WTC11 (cell line): ENCODE data around the gene GPX3. TPM values are rescaled to one million over a fixed set of nuclear protein-coding genes. Genes with fewer than 3 reads are reported as not detected.
A peak's percentile ranks its signal among the peaks of the same experiment; 100 is the strongest.

Experiments
- ATAC-seq: fragments of 200-7000 bp; cut with Tn5 transposase; 2 replicates; pipeline ENCODE4 v1.10.0; 2021; ENCODE audit warnings: mild to moderate bottlenecking, moderate library complexity
- CTCF ChIA-PET: fragments of 300-600 bp; sonication (Branson Sonifier 250); formaldehyde crosslinking; loops from one replicate; lab custom pipeline; 2021; ENCODE audit warnings: antibody characterized with exemption; lab: Charles Lee
- POLR2A ChIA-PET: fragments of 350-600 bp; sonication (Branson Sonifier 250); formaldehyde crosslinking; loops from one replicate; lab custom pipeline; 2021; ENCODE audit warnings: antibody characterized with exemption; lab: Charles Lee
- DNase-seq: peaks from one replicate; pipeline ENCODE4 v3.0.0; 2021; ENCODE audit warnings: low spot score
- H3K27ac Mint-ChIP-seq: 2 replicates; pipeline ENCODE4 v1.8.0; 2021; ENCODE audit warnings: mixed read lengths
- H3K27me3 Mint-ChIP-seq: 2 replicates; pipeline ENCODE4 v1.8.0; 2021; ENCODE audit warnings: low read depth, mild to moderate bottlenecking, moderate library complexity, mixed read lengths
- H3K36me3 Mint-ChIP-seq: 2 replicates; pipeline ENCODE4 v1.8.0; 2021; ENCODE audit warnings: mixed read lengths
- H3K4me1 Mint-ChIP-seq: 2 replicates; pipeline ENCODE4 v1.8.0; 2022; ENCODE audit warnings: mixed read lengths
- H3K4me3 Mint-ChIP-seq: 2 replicates; pipeline ENCODE4 v1.8.0; 2021; ENCODE audit warnings: mild to moderate bottlenecking, moderate library complexity, mixed read lengths
- H3K9me3 Mint-ChIP-seq: 2 replicates; pipeline ENCODE4 v1.8.0; 2021; ENCODE audit warnings: mixed read lengths
- ARID4B ChIP-seq: sonication (generic); formaldehyde crosslinking; IDR thresholded peaks from 2 replicates; pipeline ENCODE4 v1.8.0; 2023; ENCODE audit warnings: missing genetic modification reagents, mild to moderate bottlenecking, borderline replicate concordance
- NFE2L1 ChIP-seq: sonication (generic); formaldehyde crosslinking; IDR thresholded peaks from 2 replicates; pipeline ENCODE4 v1.8.1; 2023; ENCODE audit warnings: missing genetic modification reagents
- NR2C2 ChIP-seq: sonication (generic); formaldehyde crosslinking; IDR thresholded peaks from 2 replicates; pipeline ENCODE4 v1.8.0; 2022; ENCODE audit warnings: mild to moderate bottlenecking, missing genetic modification reagents
- PRDM15 ChIP-seq: sonication (generic); formaldehyde crosslinking; IDR thresholded peaks from 2 replicates; pipeline ENCODE4 v1.8.0; 2022; ENCODE audit warnings: missing genetic modification reagents
- USF2 ChIP-seq: sonication (generic); formaldehyde crosslinking; IDR thresholded peaks from 2 replicates; pipeline ENCODE4 v1.8.1; 2023; ENCODE audit warnings: mild to moderate bottlenecking, missing genetic modification reagents, moderate library complexity
- ZBTB21 ChIP-seq: sonication (generic); formaldehyde crosslinking; IDR thresholded peaks from 2 replicates; pipeline ENCODE4 v1.8.1; 2023; ENCODE audit warnings: mild to moderate bottlenecking, missing genetic modification reagents, borderline replicate concordance
- ZNF219 ChIP-seq: sonication (generic); formaldehyde crosslinking; IDR thresholded peaks from 2 replicates; pipeline ENCODE4 v1.8.0; 2023; ENCODE audit warnings: missing genetic modification reagents, mild to moderate bottlenecking, borderline replicate concordance
- total RNA-seq: library from RNA; stranded (reverse); gene quantifications from 3 replicates; pipeline ENCODE4 v1.2.3, GENCODE V29; 2021
- TF ChIP-seq, protein P1 (sequence below): sonication (generic); formaldehyde crosslinking; IDR thresholded peaks from 2 replicates; pipeline ENCODE4 v1.8.1; 2023; ENCODE audit warnings: mild to moderate bottlenecking, missing genetic modification reagents, moderate library complexity

GPX3 gene
- total RNA-seq, 1 experiment from 2014 or later = 24.5 TPM

GRCh38 chr5:151002250-151002649, 18.1 kb upstream of the GPX3 start:
- H3K4me1 Mint-ChIP-seq = peaks cover 12% of the 10 kb centered on the region
- H3K9me3 Mint-ChIP-seq = 0 out of 2 replicates have a peak, but pooled peaks cover 3% of the 10 kb centered on the region
- no peak overlapping the region for H3K27ac Mint-ChIP-seq
- H3K36me3 Mint-ChIP-seq = no peaks in the 10 kb centered on the region
- DNase-seq = no peak
- peak; percentile 75 for ATAC-seq
- CTCF ChIA-PET = interaction anchor here (0.6 to 2.3 kb wide), 34 partner anchors 10 to 625 kb away, joined by 3 to 41 read pairs (median 4); partner anchors contain the start of genes ANXA6, GM2A, GPX3 and TNIP1
- POLR2A ChIA-PET = interaction anchor here (0.6 to 0.8 kb wide), 5 partner anchors 18 to 163 kb away, joined by 3 to 5 read pairs (median 4); partner anchors contain the start of gene GPX3
- no peak for TF ChIP-seq NR2C2
- H3K4me3 Mint-ChIP-seq = no peak overlapping the region
- H3K27me3 Mint-ChIP-seq = no peaks in the 10 kb centered on the region

DNA sequence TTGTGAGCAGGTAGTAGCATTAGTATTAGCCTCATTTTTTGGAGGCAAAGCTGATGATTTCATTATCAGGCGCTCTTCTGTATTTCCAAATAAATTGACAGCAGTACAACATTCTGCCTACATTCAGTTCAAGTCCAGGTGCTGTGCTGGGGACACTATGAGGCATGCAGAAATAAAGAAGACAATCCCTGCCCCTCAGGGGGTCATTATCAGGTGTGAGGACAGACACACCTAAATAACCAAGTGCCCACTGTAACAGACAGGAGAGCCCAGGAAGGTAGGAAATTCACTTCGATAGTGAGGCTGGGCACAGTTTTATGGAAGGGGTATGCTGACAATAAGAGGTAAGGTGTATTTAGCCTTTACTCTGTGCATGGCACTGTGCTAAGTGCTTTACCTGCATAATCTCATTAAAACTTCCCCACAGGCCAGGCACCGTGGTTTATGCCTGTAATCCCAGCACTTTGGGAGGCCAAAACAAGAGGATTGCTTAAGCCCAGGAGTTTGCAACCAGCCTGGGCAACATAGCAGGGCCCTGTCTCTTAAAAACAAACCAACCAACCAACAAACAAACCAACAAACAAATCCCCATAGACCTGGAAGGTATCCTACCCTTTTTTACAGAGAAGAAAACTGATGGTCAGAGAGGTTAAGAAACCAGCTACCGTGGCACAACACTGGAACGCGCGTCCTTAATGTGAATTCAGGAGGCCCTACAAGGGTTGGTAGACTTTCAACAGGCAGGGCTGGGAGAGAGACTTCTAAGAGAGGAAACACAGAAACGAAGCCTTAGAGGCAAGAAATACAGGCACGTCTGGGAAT, 17.5 kb upstream of the GPX3 start:
- no peak for TF ChIP-seq ZNF219
- no peak for TF ChIP-seq ZBTB21 (CRISPR knock-in tag)
- no peak for TF ChIP-seq ARID4B (CRISPR knock-in tag)
- no peaks in the 10 kb centered on the region for H3K36me3 Mint-ChIP-seq
- POLR2A ChIA-PET = interaction anchor here (0.6 kb wide), 2 partner anchors 18 to 45 kb away, joined by 3 to 4 read pairs; no protein-coding TSS in a partner anchor
- no peaks in the 10 kb centered on the region for H3K27me3 Mint-ChIP-seq
- CTCF ChIA-PET = interaction anchor here (0.6 to 2.3 kb wide), 26 partner anchors 9 to 561 kb away, joined by 3 to 41 read pairs (median 6); partner anchors contain the start of genes GM2A, GPX3 and TNIP1
- H3K9me3 Mint-ChIP-seq = 0 out of 2 replicates have a peak, but pooled peaks cover under 1% of the 10 kb centered on the region
- no peak overlapping the region for H3K27ac Mint-ChIP-seq
- DNase-seq (no peak), ATAC-seq (peak; percentile 15; the same call in 1 of the 2 replicates)
- H3K4me1 Mint-ChIP-seq = peaks cover 8% of the 10 kb centered on the region
- H3K4me3 Mint-ChIP-seq = no peak overlapping the region

DNA sequence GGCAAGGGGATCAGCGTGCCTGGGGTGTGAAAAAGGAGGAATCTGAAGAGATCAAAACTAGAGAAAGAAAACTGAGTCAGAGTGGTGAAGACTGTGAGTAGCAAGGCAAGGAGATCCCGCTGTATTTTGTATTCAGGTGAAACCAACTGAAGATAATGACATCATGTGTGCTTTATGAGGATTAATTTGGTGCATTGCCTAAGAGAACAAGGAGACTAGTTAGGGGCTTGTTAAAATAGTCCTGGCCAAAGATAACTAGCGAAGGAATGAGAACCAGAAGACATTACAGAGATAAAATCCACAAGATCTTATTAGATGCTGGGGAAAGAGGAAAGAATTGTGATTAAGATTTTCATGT, 16.9 kb upstream of the GPX3 start:
- DNase-seq (no peak), ATAC-seq (no peak)
- no peak overlapping the region for H3K27ac Mint-ChIP-seq
- POLR2A ChIA-PET = no interaction called here
- no peaks in the 10 kb centered on the region for H3K9me3 Mint-ChIP-seq
- CTCF ChIA-PET = interaction anchor here (0.9 to 2.3 kb wide), 3 partner anchors 45 to 162 kb away, joined by 3 to 33 read pairs (median 21); no protein-coding TSS in a partner anchor
- TF ChIP-seq, protein P1, sequence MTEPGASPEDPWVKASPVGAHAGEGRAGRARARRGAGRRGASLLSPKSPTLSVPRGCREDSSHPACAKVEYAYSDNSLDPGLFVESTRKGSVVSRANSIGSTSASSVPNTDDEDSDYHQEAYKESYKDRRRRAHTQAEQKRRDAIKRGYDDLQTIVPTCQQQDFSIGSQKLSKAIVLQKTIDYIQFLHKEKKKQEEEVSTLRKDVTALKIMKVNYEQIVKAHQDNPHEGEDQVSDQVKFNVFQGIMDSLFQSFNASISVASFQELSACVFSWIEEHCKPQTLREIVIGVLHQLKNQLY (CRISPR knock-in tag) = no peak
- TF ChIP-seq USF2 (CRISPR knock-in tag) (no peak), ZBTB21 (CRISPR knock-in tag) (no peak), NFE2L1 (CRISPR knock-in tag) (no peak), PRDM15 (no peak)
- peaks cover 8% of the 10 kb centered on the region for H3K4me1 Mint-ChIP-seq
- no peaks in the 10 kb centered on the region for H3K36me3 Mint-ChIP-seq
- no peaks in the 10 kb centered on the region for H3K27me3 Mint-ChIP-seq
- H3K4me3 Mint-ChIP-seq = no peak overlapping the region
